GM12874 (cell line): ENCODE results near the gene BRIP1.

ENCODE experiments used
- TF ChIP-seq, protein P1 (sequence below): IDR thresholded peaks from 2 replicates; pipeline ENCODE4 v1.5.1; 2011; ENCODE audit warnings: low read depth, mild to moderate bottlenecking, control low read depth, low read length, moderate library complexity; ENCODE audit not compliant: insufficient read depth

BRIP1 gene

GRCh38 chr17:61833536-61834193 is 29.7 kb downstream of the BRIP1 start:
- TF ChIP-seq, protein P1, sequence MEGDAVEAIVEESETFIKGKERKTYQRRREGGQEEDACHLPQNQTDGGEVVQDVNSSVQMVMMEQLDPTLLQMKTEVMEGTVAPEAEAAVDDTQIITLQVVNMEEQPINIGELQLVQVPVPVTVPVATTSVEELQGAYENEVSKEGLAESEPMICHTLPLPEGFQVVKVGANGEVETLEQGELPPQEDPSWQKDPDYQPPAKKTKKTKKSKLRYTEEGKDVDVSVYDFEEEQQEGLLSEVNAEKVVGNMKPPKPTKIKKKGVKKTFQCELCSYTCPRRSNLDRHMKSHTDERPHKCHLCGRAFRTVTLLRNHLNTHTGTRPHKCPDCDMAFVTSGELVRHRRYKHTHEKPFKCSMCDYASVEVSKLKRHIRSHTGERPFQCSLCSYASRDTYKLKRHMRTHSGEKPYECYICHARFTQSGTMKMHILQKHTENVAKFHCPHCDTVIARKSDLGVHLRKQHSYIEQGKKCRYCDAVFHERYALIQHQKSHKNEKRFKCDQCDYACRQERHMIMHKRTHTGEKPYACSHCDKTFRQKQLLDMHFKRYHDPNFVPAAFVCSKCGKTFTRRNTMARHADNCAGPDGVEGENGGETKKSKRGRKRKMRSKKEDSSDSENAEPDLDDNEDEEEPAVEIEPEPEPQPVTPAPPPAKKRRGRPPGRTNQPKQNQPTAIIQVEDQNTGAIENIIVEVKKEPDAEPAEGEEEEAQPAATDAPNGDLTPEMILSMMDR: no peak

- TF ChIP-seq, protein P1: no peak
Observed at GRCh38 chr17:61832463-61832862, 30.9 kb downstream of the BRIP1 start.

- TF ChIP-seq, protein P1: no peak
Observed at GRCh38 chr17:61831099-61831498, 32.2 kb downstream of the BRIP1 start.

GRCh38 chr17:61828694-61829093 is 34.6 kb downstream of the BRIP1 start:
- TF ChIP-seq, protein P1: no peak

DNA sequence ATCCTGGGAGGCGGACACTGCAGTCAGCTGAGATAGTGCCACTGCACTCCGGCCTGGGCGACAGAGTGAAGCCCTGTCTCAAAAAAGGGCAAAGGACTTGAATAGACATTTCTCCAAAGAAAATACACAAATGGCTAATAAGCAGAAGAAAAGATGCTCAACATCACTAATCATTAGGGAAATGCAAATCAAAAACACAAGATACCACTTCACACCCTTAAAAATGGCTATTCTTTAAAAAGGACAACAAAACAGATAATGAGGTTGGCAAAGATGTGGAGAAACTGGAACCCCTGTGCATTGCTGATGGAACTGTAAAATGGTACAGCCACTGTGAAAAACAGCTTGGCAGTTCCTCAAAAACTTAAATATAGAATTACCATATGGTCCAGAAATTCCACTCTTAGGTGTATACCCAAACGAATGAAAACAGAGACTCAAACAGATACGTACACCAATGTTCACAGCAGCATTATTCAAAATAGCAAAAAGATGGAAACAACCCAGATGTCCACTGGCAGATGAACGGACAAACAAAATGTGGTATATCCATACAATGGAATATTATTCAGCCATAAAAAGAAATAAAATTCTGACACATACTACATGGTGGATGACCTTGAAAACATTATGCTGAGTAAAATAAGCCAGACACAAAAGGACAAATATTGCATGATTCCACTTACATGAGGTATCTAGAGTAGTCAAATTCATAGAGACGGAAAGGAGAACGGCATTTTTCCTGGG is 35.5 kb downstream of the BRIP1 start:
- TF ChIP-seq, protein P1: no peak

DNA sequence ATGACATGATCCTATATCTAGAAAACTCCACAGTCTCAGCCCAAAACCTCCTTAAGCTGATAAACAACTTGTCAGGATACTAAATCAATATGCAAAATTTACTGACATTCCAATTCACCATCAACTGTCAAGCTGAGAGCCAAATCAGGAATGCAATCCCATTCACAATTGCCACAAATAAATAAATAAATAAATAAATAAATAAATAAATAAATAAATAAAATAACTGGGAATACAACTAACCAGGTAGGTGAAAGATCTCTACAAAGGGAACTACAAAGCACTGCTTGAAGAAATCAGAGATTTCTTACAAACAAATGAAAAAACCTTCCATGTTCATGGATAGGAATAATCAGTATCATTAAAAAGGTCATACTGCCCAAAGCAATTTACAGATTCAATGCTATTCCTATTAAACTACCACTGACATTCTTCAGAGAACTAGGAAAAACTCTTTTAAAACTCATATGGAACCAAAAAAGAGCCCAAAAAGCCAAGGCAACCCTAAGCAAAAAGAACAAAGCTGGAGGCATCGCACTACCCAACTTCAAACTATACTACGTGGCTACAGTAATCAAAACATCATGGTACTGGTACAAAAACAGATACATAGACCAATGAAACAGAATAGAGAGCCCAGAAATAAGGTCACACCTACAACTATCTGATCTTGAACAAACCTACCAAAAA is 37.7 kb downstream of the BRIP1 start:
- TF ChIP-seq, protein P1: no peak
